ENCODE measurements around the gene ZNF746. TPM values are rescaled to one million over a fixed set of nuclear protein-coding genes. Genes with fewer than 3 reads are reported as not detected.
A peak's percentile ranks its signal among the peaks of the same experiment; 100 is the strongest.

Gene ZNF746
- total RNA-seq, 4 donors from 2014 or later, result 15.8 to 50.4 (median 33.1) TPM

DNA sequence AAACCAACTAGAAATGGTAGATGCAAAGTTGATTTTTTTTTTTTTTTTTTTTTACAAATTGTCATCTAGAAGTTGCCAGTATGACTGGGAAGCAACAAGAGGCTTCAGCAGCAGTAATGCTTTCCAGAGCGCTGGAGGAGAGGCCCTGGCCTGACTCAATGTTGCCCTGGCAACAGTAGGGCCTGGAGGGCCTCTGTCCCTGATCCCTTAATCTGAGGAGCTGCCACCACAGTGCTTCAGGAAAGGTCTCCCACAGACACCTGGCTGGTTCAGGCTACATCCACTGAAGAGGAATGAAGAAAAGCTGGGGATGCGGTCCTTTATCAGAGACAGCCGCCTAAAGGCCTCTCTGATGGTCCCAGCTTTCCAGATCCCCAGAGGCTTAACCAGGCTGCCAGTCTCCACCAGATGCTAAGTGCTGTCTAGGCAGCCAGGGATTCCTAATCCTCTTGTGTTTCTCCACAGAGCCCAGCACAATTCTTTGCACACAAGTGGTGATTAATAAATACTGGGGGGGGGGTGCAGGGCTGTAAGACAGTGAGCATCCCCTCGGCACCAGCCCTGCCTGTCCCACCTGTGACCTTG is 70.4 kb downstream of the ZNF746 start:
- no peak overlapping the region for H3K27ac ChIP-seq
- intact Hi-C loops (cut with DNase I; ENCODE audit: low total_unique reads), result no loop called here
- DNase-seq, result no peak
- no peaks in the 10 kb centered on the region for H3K9me3 ChIP-seq
- peaks cover 0 to 11% (median 3%) of the 10 kb centered on the region in 4 donors for H3K36me3 ChIP-seq
- H3K27me3 ChIP-seq, result no peaks in the 10 kb centered on the region
- no peak for TF ChIP-seq POLR2A (IDR thresholded peaks at IDR 0.05)
- TF ChIP-seq CTCF (IDR thresholded peaks at IDR 0.05), result no peak
- TF ChIP-seq POLR2AphosphoS5 (IDR thresholded peaks at IDR 0.05), result no peak
- TF ChIP-seq EP300 (IDR thresholded peaks at IDR 0.05; ENCODE audit: low read depth), result no peak
- in situ Hi-C loops (cut with MboI; ENCODE audit: low pct_ligation_motif_present in 1 of 4, low pct_unique_long_range_greater_than_20kb in 1 of 4, low sequenced_read_pairs in 3 of 4), result no loop called here
- no peak overlapping the region for H3K4me3 ChIP-seq
- WGBS, 2 donors (ENCODE audit: low coverage in 1 of 2), result 95 to 100% methylated on average over 2 to 4 of the region's 4 CpGs
- peaks cover 5 to 11% (median 8%) of the 10 kb centered on the region in 4 donors for H3K4me1 ChIP-seq

- no peaks in the 10 kb centered on the region for H3K27me3 ChIP-seq
- intact Hi-C loops (cut with DNase I; ENCODE audit: low total_unique reads) (no loop called here), in situ Hi-C loops (cut with MboI; ENCODE audit: low pct_ligation_motif_present in 1 of 4, low pct_unique_long_range_greater_than_20kb in 1 of 4, low sequenced_read_pairs in 3 of 4) (no loop called here)
- no peaks in the 10 kb centered on the region for H3K9me3 ChIP-seq
- no peak overlapping the region for H3K27ac ChIP-seq
- H3K36me3 ChIP-seq, result no peaks in the 10 kb centered on the region
- TF ChIP-seq POLR2AphosphoS5 (IDR thresholded peaks at IDR 0.05) (no peak), POLR2A (IDR thresholded peaks at IDR 0.05) (no peak), CTCF (IDR thresholded peaks at IDR 0.05) (no peak), EP300 (IDR thresholded peaks at IDR 0.05; ENCODE audit: low read depth) (no peak)
- H3K4me3 ChIP-seq, result peak overlapping the region in 2 of 4 donors; percentile 50 to 52
- no peak for DNase-seq
- peaks cover 5 to 15% (median 9%) of the 10 kb centered on the region in 4 donors for H3K4me1 ChIP-seq
- WGBS, 2 donors (ENCODE audit: low coverage in 1 of 2), result 70 to 73% methylated on average over 6 to 24 of the region's 24 CpGs
Measured at GRCh38 chr7:149423449-149424110, 74.0 kb downstream of the ZNF746 start.

DNA sequence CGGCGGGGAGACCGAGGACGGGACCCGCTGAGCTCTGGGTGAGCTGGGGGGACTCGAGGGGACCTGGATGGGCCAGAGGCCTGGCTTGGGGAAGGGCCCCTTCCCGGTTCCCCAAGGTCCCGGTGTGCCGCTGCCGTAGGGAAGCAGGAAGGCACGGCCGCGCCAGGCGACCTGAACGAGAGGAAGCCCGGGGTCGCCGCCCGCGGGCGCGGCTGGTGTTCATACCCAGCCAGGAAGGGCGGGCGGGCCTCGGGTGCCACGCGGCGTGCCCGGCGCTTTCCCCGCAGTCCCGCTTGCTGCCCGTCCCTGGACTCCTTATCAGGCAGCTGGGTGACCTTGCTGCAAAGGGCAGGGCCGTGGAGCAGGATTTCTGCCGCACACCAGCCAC is 74.7 kb downstream of the ZNF746 start:
- H3K4me3 ChIP-seq, result peak overlapping the region; percentile 20 to 52 (median 42)
- WGBS, 2 donors (ENCODE audit: low coverage in 1 of 2), result 9% methylated on average over 28 of the region's 35 CpGs; no CpG with 5 or more reads in 1 of the 2 donors
- H3K27me3 ChIP-seq, result no peaks in the 10 kb centered on the region
- DNase-seq, result peak; percentile 37
- in situ Hi-C loops (cut with MboI; ENCODE audit: low pct_ligation_motif_present in 1 of 4, low pct_unique_long_range_greater_than_20kb in 1 of 4, low sequenced_read_pairs in 3 of 4), result no loop called here
- peaks cover 5 to 15% (median 9%) of the 10 kb centered on the region in 4 donors for H3K4me1 ChIP-seq
- no peaks in the 10 kb centered on the region for H3K9me3 ChIP-seq
- no peaks in the 10 kb centered on the region for H3K36me3 ChIP-seq
- H3K27ac ChIP-seq, result peak overlapping the region; percentile 59 to 82 (median 66)
- TF ChIP-seq CTCF (IDR thresholded peaks at IDR 0.05) (no peak), EP300 (IDR thresholded peaks at IDR 0.05; ENCODE audit: low read depth) (no peak), POLR2A (IDR thresholded peaks at IDR 0.05) (no peak), POLR2AphosphoS5 (IDR thresholded peaks at IDR 0.05) (no peak)
- intact Hi-C loops (cut with DNase I; ENCODE audit: low total_unique reads), result no loop called here

Other genes with a start within 250 kb of the ZNF746 start
- 10 to 100 TPM in 3 of 4 donors, 1 to 10 TPM in 1; 9.0 to 28.7 (median 17.9) TPM for gene ZNF783, start 235.6 kb downstream of the ZNF746 start, total RNA-seq
- 10 to 100 TPM in 2 of 4 donors, 1 to 10 TPM in 2; 7.8 to 58.9 (median 14.2) TPM for gene ZNF777, start 36.7 kb downstream of the ZNF746 start, total RNA-seq

Data from transverse colon (tissue), 4 donors.